Activated gamma-delta T cell (primary cell): ENCODE results near the gene APOBR.
"Not testable (repeated sequence)": the region's sequence is repeated elsewhere in the genome, so short reads cannot be mapped to it uniquely, and the experiment has no call there.

Experiments used
- DNase-seq: peaks from one replicate; lab custom pipeline; 2025; lab: John Stamatoyannopoulos, UW

Gene APOBR

DNA sequence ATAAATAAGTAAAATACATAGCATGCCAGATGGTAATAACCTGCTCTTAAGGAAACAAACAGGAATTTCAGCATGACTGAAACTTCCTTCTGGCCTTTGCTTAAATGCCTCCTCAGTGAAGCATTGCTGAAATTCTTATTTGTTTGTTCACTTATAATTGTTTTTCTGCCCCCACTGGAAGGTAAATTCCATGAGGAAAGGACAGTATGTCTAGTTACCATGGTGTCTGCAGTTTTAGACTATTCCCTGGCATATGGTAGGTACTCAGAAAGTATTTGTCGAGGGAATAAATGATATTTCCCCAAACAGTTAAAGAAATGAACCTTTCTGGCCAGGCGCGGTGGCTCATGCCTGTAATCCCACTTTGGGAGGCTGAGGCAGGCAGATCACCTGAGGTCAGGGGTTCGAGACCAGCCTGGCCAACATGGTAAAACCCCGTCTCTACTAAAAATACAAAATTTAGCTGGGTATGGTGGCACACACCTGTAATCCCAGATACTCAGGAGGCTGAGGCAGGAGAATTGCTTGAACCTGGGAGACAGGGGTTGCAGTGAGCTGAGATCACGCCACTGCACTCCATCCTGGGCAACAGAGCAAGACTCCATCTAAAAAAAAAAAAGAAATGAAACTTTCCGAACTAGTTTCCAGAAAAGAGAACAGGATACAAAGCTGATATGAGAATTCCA lies 32.8 kb downstream of the APOBR start:
- DNase-seq = not testable (repeated sequence)

DNA sequence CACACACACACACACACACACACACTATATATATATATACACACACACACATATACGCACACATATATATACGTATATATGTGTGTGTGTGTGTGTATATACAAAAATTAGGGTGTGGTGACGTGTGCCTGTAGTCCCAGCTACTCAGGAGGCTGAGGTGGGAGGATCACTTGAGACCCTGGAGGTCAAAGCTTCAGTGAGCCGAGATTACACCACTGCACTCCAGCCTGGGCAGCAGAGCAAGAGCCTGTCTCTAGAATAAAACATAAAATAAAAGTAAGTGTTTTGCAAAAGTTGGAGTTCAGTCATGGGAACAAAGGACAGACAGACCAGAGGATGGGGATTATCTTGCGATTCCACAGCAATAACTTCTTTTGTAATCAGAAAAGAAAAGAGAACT lies 33.5 kb downstream of the APOBR start:
- no peak for DNase-seq

DNA sequence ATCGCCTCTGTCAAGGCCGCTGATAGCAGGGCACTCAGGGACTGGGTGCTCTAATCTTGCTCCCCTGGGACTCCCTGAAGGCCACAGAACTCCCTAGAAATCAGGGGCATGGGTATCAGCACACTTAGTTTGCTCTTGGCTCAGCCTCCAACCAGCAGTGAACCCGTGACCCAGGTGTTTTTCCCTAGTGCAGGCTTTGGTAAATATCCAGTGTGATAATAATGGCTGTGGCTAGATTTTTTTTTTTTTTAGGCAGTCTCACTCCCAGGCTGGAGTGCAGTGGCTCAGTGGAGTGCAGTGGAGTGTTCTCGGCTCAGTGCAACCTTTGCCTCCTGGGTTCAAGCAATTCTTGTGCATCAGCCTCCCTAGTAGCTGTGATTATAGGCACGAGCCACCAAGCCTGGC lies 34.0 kb downstream of the APOBR start:
- DNase-seq = no peak

GRCh38 chr16:28529124-28529523 lies 34.7 kb downstream of the APOBR start:
- DNase-seq = no peak

DNA sequence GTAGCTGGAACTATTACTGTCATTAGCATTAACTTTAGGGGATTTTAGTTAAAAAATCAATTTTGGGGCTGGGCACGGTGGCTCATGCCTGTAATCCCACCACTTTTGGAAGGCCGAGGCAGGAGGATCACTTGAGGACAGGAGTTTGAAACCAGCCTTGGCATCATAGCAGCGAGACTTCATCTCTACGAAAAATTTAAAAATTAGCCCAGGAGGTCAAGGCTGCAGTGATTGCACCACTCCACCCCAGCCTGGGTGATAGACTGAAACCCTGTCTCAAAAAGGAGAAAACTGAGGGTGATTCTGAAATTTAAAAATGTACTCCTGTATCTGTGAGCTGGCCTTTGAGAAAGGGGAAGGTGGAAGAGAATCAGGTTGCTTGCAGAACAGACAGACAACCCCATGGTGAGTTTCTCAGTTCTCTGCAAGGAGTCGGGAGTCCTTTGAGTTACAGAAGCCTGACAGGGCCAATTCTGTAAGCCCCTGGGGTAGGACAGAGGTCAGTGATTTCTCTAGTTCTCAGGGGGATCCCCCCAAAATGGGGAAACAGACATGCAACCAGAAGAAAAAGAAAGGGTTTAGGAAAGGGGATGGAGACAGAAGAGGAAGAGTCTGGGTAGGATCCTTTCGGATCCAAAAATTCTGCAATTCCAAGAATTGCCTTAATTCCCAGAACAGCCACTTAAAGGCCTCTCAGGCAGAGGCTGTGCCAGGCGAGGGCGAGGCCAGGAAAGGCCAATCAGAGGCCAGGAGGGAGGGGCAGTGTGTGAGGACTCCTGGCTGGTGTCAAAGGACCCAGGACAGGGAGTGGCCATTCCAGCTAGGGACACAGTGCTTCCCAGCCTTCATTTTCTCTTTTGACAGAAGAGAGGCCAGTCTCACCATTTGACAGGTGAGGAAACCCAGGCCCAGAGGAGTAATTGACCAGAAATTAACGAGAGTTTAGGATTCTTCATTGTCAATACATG lies 37.6 kb downstream of the APOBR start:
- no peak for DNase-seq

DNA sequence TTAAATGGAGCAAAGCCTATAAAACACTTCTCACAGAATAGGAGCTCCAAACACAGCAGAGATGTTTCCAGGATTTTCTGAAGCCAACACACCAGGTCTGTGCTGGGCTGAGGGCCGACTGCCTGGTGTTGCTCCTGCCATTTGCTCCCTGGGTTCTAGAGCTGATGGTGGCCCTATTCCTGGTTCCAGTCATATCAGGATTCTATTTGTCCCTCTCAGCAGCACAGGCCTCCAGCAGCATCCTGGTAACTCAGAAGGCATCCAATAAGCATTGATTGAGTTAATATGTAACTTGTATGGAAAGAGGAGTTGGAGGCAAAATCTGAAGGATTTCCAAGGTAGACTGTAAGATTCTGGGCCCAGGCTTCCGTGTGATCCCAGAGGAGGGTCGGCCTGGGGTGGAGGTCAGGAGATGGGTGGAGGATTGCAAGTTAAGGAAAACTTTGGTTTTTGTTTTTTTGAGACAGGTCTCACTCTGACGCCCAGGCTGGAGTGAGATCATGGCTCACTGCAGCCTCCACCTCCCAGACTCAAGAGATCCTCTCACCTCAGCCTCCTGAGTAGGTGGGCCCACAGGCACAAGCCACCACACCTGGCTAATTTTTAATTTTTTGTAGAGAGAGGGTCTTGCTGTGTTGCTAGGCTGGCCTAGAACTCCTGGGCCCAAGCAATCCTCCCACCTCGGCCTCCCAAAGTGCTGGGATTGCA lies 38.7 kb downstream of the APOBR start:
- no peak for DNase-seq

DNA sequence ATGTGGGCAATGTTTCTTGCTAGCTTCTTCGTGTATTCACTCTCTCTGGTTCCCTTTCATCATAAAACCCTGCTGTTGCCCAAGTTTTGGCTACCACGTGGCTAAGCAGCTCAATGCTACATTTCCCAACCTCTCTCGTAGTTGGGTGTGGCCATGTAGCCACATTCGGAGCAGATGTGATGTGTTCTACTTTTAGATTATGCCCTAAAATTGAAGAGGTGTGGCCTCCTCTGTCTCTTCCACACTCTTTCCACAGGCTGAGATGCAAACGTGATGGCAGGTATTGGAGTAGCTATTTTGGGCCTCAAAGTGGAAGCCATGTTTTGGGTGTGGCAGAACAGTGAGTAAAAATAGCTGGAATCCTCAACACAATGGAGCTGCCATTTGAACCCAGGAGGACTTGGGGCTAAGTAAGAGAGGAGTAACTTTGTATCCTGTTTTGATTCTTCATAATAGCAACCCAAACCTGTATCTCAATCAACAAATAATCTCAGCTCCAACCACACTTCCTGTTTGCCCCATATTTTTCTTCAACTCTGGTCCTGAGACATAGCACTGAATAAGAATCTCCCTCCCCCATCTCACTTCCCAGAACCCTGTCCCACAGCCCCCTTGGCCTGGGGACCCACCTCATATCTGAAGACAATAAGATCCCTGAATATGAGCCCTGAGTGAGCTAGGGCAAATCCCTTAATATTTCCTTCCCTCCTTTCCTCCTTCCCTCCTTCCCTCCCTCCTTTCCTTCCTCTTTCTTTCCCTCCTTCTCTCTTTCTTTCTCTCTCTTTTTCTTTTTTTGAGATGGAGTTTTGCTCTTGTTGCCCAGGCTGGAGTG lies 40.3 kb downstream of the APOBR start:
- DNase-seq = no peak

GRCh38 chr16:28537076-28537475 lies 42.6 kb downstream of the APOBR start:
- no peak for DNase-seq

DNA sequence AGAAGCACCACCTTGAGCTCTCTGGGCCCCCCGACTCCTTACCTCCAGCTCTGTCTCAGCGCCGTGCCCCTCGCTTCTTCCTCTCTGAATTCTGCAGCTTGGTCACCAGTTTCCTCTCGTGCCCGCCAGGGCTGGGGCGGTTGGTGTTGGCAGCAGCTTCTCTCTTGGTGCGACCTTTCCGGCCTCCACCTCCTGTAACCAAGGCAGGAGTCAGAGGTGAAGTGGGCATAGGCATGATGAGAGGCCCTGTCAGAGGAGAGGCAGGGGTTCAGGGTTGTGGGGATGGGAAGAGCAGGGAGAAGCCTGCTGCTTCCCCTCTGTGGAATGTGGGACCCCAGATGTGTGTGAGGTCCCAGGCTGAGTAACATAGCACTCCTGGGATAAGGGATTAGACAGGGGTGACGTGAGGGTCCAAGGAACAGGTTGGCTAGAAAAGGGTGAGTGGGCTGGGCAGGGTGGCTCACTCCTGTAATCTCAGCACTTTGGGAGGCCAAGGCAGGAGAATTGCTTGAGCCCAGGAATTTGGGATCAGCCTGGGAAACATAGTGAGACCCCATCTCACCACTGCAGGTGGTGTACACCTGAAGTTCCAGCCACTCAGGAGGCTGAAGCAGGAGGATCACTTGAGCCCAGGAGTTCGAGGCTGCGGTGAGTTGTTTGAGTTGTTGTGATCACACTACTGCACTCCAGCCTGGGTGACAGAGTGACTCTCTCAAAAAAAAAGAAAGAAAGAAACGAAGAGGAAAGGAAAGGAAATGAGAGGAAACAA lies 43.7 kb downstream of the APOBR start:
- DNase-seq = no peak

DNA sequence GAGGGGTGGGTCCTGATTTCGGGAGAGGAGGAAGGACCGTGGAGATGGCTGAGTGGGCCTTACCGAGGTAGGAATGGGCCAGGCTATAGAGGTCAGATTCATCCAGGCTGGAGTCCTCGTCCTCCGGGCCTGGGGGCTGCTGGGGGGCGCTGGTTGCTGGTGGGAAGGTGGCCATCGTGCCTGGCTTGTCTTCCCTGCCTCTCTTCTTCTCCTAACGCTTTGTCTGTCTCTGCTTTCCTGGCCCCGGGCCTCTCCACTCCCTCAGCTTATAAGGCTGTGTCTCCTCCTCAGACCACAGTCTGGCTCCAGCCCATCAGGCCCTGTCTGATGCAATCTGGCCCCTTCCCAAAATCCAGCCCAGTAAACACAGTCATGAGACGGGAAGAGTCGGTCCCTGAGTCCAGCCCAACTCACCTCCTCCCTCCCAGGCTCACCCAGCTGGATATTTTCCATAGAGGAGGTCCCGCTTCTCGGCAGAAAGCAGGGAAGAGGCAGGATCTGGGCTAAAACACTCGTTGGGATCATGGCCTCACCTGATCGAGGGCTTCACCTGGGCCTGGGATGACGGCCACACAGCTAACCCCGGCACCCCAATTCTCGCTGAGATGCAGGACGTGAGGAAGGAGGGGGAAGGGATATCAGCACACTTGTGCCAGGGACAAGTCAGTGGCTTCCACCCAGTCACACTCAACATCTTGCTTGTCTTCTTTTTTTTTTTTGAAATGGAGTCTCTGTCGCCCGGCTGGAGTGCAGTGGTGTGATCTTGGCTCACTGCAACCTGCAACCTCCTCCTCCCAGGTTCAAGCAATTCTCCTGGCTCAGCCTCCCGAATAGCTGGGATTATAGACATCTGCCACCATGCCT lies 44.5 kb downstream of the APOBR start, which contains the start of gene NUPR1:
Gene NUPR1 (minus strand): TSS at position 242 of the 864 bp plus-strand sequence. CDS start 67 bp downstream, at position 175.
- no peak for DNase-seq

DNA sequence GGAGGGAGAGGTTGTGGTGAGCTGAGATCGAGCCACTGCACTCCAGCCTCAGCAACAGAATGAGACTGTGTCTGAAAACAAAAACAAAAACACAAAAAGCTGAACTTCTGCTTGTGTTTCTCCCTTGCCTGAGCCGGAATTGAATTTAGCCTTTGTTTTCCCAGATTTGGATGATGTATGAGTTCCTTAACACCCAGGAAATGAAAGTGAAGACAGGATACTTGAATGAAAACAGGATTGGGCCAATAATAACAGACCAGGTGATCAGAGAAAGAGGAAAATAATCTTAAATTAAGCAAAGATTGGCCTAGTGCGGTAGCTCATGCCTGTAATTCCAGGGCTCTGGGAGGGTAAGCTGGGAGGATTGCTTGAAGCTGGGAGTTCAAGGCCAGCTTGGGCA lies 45.9 kb downstream of the APOBR start:
- no peak for DNase-seq

DNA sequence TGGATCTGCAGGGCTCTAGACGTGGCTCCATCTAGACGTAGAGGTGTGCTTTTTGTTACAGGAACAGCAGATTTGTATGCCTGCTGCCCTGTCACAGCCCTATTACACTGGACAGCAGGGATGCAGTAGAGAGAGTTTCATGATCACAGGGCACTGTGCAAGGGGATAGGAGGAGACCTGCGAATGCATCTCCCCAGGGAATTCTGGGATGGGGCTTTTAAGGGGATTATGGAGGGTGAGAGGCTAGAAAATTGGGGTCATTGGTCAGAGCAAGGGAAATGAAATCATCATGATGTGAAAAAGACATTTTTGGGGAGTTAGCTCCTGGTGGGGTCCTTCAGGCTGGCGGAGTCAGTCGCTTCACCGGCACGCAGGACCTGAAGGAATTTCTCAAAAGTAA lies 48.2 kb downstream of the APOBR start:
- DNase-seq = no peak

DNA sequence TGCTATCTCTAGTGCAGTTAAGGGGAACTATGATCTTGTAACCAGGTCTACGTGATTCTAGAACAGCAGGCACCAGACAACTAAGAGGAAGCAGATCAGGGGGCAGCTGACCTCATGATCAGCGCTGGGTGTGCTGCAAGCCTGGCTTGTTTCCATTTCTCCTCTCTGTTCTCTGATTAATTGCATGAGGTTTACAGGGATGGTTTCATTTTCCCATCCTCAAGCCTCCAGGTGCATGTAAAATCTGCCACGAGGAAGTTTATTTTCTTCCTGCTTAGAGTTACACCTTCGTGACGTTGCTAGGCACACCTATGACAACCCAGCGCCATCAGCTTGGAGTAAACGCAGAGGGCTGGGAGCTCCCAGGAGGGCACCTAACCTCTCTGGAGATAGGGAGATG lies 48.6 kb downstream of the APOBR start:
- no peak for DNase-seq

DNA sequence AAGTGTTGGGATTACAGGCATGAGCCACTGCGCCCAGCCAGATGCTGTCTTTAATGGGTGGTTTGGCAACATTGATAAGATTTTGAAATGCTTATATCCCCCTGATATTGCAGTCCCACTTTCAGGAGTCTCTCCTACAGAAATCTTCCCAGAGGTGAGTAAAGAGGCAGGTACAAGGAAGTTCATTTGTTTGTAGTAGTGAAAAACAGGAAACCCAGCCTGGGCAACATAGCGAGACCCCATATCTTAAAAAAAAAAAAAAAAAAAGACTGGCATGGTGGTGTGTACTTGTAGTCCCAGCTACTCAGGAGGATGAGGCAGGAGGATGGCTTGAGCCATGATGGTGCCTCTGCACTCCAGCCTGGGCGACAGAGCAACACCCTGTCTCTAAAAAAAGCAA lies 50.6 kb downstream of the APOBR start:
- DNase-seq = no peak

DNA sequence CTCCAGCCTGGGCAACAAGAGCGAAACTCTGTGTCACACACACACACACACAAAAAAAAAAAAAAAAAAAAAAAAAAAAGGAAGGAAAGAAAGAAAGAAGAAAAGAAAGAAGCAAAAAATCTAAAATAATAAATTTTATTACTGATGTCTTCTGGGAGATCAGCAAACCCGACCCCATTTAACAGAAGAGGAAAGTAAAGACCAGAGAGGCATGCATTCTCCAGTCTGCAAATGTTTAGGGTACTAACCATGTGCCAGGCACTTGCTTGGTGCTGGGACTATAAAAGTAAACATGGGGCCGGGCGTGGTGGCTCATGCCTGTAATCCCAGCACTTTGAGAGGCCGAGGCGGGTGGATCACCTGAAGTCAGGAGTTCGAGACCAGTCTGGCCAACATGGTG lies 51.5 kb downstream of the APOBR start:
- DNase-seq = not testable (repeated sequence)

- DNase-seq = no peak
Measured at GRCh38 chr16:28546626-28547025, 52.2 kb downstream of the APOBR start.

- no peak for DNase-seq
Measured at GRCh38 chr16:28548306-28548802, 53.9 kb downstream of the APOBR start.
